Neural cell (in vitro differentiated cells): ENCODE measurements around the gene SLC25A19. TPM values are rescaled to one million over a fixed set of nuclear protein-coding genes. Genes with fewer than 3 reads are reported as not detected.

Experiments
- H2AFZ ChIP-seq: fragments of 200-600, 300-800 bp; sonication (generic), shearing (Covaris generic); 2 replicates; pipeline ENCODE4 v1.6.0; 2014; ENCODE audit warnings: low read depth, mild to moderate bottlenecking, antibody characterized with exemption, low read length, moderate library complexity
- H3F3A ChIP-seq: fragments of 200-600 bp; shearing (Covaris generic); 2 replicates; pipeline ENCODE4 v1.6.1; 2016; ENCODE audit warnings: mild to moderate bottlenecking, moderate library complexity, mixed read lengths, antibody characterized with exemption, low read length; ENCODE audit not compliant: insufficient read depth, poor library complexity, severe bottlenecking
- H3K27ac ChIP-seq: fragments of 200-600, 300-800 bp; sonication (generic), shearing (Covaris generic); 2 replicates; pipeline ENCODE4 v1.5.1; 2014; ENCODE audit warnings: mild to moderate bottlenecking, low read length, moderate library complexity
- H3K27me3 ChIP-seq: fragments of 300-800, 200-600 bp; sonication (generic), shearing (Covaris generic); 2 replicates; pipeline ENCODE4 v1.6.0; 2014; ENCODE audit warnings: mild to moderate bottlenecking, low read depth, low read length, moderate library complexity; ENCODE audit not compliant: insufficient read depth
- H3K36me3 ChIP-seq: fragments of 300-800, 200-600 bp; sonication (generic), shearing (Covaris generic); 2 replicates; pipeline ENCODE4 v1.5.1; 2014; ENCODE audit warnings: mild to moderate bottlenecking, antibody characterized with exemption, low read length, moderate library complexity; ENCODE audit not compliant: insufficient read depth
- H3K4me2 ChIP-seq: fragments of 300-800, 200-600 bp; sonication (generic), shearing (Covaris generic); 2 replicates; pipeline ENCODE4 v1.6.0; 2014; ENCODE audit warnings: mild to moderate bottlenecking, low read length
- H3K4me3 ChIP-seq: fragments of 300-800, 200-600 bp; sonication (generic), shearing (Covaris generic); 2 replicates; pipeline ENCODE4 v1.5.1; 2014; ENCODE audit warnings: mild to moderate bottlenecking, low read length, moderate library complexity
- H3K79me2 ChIP-seq: fragments of 200-600 bp; shearing (Covaris generic); replicated peaks from 2 replicates; pipeline ENCODE4 v1.6.0; 2014; ENCODE audit warnings: mild to moderate bottlenecking, low read length, moderate library complexity; ENCODE audit not compliant: insufficient read depth
- H3K9ac ChIP-seq: fragments of 300-800, 200-600 bp; sonication (generic), shearing (Covaris generic); 2 replicates; pipeline ENCODE4 v1.6.1; 2016; ENCODE audit warnings: mild to moderate bottlenecking, low read length, mixed read lengths
- H3K9me2 ChIP-seq: fragments of 200-600 bp; shearing (Covaris generic); 2 replicates; pipeline ENCODE4 v1.6.1; 2016; ENCODE audit warnings: mild to moderate bottlenecking, low read length, mixed read lengths; ENCODE audit not compliant: insufficient read depth
- H3K9me3 ChIP-seq: fragments of 200-600, 300-800 bp; sonication (generic), shearing (Covaris generic); 2 replicates; pipeline ENCODE4 v1.6.1; 2016; ENCODE audit warnings: mild to moderate bottlenecking, mixed run types, low read length, moderate library complexity, mixed read lengths
- H4K20me1 ChIP-seq: fragments of 200-600 bp; shearing (Covaris generic); 2 replicates; pipeline ENCODE4 v1.6.1; 2016; ENCODE audit warnings: mild to moderate bottlenecking, mixed run types; ENCODE audit not compliant: insufficient read depth
- CTCF ChIP-seq: fragments of 450-650 bp; IDR thresholded peaks from 2 replicates; pipeline ENCODE4 v1.5.1; 2014; ENCODE audit warnings: antibody characterized with exemption, mild to moderate bottlenecking, moderate library complexity; ENCODE audit not compliant: poor library complexity, severe bottlenecking
- EP300 ChIP-seq: fragments of 450-650 bp; conservative IDR thresholded peaks from 2 replicates; pipeline ENCODE4 v1.6.1; 2014; ENCODE audit warnings: antibody characterized with exemption, mild to moderate bottlenecking, moderate library complexity; ENCODE audit not compliant: poor library complexity, severe bottlenecking
- EZH2 ChIP-seq: fragments of 200-600, 300-800 bp; shearing (Covaris generic), sonication (generic); IDR thresholded peaks from 2 replicates; pipeline ENCODE4 v1.6.1; 2014; ENCODE audit warnings: antibody characterized with exemption, low read length, borderline replicate concordance, mild to moderate bottlenecking; ENCODE audit not compliant: insufficient read depth, poor library complexity, severe bottlenecking
- MXI1 ChIP-seq: fragments of 450-650 bp; conservative IDR thresholded peaks from 2 replicates; pipeline ENCODE4 v1.6.1; 2014; ENCODE audit warnings: antibody characterized with exemption, mild to moderate bottlenecking; ENCODE audit not compliant: poor library complexity, severe bottlenecking
- POLR2AphosphoS5 ChIP-seq: IDR thresholded peaks from 2 replicates; pipeline ENCODE4 v1.6.1; 2012
- RAD21 ChIP-seq: fragments of 450-650 bp; conservative IDR thresholded peaks from 2 replicates; pipeline ENCODE4 v1.6.1; 2014; ENCODE audit warnings: antibody characterized with exemption, mild to moderate bottlenecking, moderate library complexity
- REST ChIP-seq: IDR thresholded peaks from 2 replicates; pipeline ENCODE4 v1.6.1; 2012; ENCODE audit warnings: borderline replicate concordance
- SMC3 ChIP-seq: fragments of 450-650 bp; conservative IDR thresholded peaks from 2 replicates; pipeline ENCODE4 v1.6.1; 2014; ENCODE audit warnings: antibody characterized with exemption, mild to moderate bottlenecking, moderate library complexity; ENCODE audit not compliant: poor library complexity
- TAF1 ChIP-seq: IDR thresholded peaks from 2 replicates; pipeline ENCODE4 v1.6.1; 2012; ENCODE audit warnings: low read depth
- polyA plus RNA-seq: library from polyadenylated mRNA; depleted of rRNA; stranded (reverse); fragments of >200 nt; gene quantifications from 2 replicates; pipeline ENCODE4 v1.2.3, GENCODE V29; 2014

The SLC25A19 gene
- polyA plus RNA-seq, 1 donor from 2014 or later: 13.8 TPM

- Histone ChIP-seq H4K20me1 (no peaks in the 10 kb centered on the region), H3F3A (no peaks in the 10 kb centered on the region), H3K36me3 (no peaks in the 10 kb centered on the region), H3K27ac (no peak overlapping the region), H2AFZ (no peak overlapping the region), H3K79me2 (no peaks in the 10 kb centered on the region), H3K4me3 (no peak overlapping the region), H3K9me3 (no peaks in the 10 kb centered on the region), H3K9me2 (no peaks in the 10 kb centered on the region), H3K27me3 (no peaks in the 10 kb centered on the region), H3K9ac (no peak overlapping the region), H3K4me2 (no peak overlapping the region)
- TF ChIP-seq POLR2AphosphoS5 (no peak), RAD21 (no peak), TAF1 (no peak), SMC3 (no peak), EP300 (no peak), EZH2 (no peak), CTCF (no peak), MXI1 (no peak), REST (no peak)
These were observed 44.9 kb downstream of the SLC25A19 start for GRCh38 chr17:75244133-75244866.

- no peaks in the 10 kb centered on the region for H3K79me2 ChIP-seq
- H3K9me2 ChIP-seq: no peaks in the 10 kb centered on the region
- no peak overlapping the region for H3K4me2 ChIP-seq
- H3K27me3 ChIP-seq: no peaks in the 10 kb centered on the region
- no peaks in the 10 kb centered on the region for H3K36me3 ChIP-seq
- H3K4me3 ChIP-seq: no peak overlapping the region
- H4K20me1 ChIP-seq: no peaks in the 10 kb centered on the region
- no peak overlapping the region for H3K9ac ChIP-seq
- no peaks in the 10 kb centered on the region for H3K9me3 ChIP-seq
- H3K27ac ChIP-seq: no peak overlapping the region
- TF ChIP-seq RAD21 (no peak), POLR2AphosphoS5 (no peak), EZH2 (no peak), SMC3 (no peak), MXI1 (no peak), EP300 (no peak), CTCF (no peak), REST (no peak), TAF1 (no peak)
- H3F3A ChIP-seq: no peaks in the 10 kb centered on the region
- H2AFZ ChIP-seq: no peak overlapping the region
These were observed 46.7 kb downstream of the SLC25A19 start for GRCh38 chr17:75242461-75243042.
